CD4-positive, alpha-beta T cell treated with Interleukin-15 for 1 hour (primary cell): ENCODE data around the gene CFAP46.
"Not testable (repeated sequence)": the region's sequence is repeated elsewhere in the genome, so short reads cannot be mapped to it uniquely, and the experiment has no call there.

ENCODE experiments used
- DNase-seq: peaks from one replicate; pipeline ENCODE4 v3.0.0-alpha.2; 2020

The CFAP46 gene

GRCh38 chr10:132979491-132980425 lies 37.4 kb upstream of the CFAP46 start:
- DNase-seq: no peak

GRCh38 chr10:132978542-132978941 lies 36.2 kb upstream of the CFAP46 start:
- no peak for DNase-seq

- DNase-seq: no peak
Observed at GRCh38 chr10:132977807-132978206, 35.4 kb upstream of the CFAP46 start.

GRCh38 chr10:132977076-132977475 lies 34.7 kb upstream of the CFAP46 start:
- no peak for DNase-seq

GRCh38 chr10:132975831-132976682 lies 33.7 kb upstream of the CFAP46 start:
- no peak for DNase-seq

GRCh38 chr10:132974886-132975830 lies 32.8 kb upstream of the CFAP46 start:
- no peak for DNase-seq

- DNase-seq: no peak
Observed at GRCh38 chr10:132974249-132974796, 32.0 kb upstream of the CFAP46 start.

- DNase-seq: no peak
Observed at GRCh38 chr10:132973903-132974241, 31.5 kb upstream of the CFAP46 start.

GRCh38 chr10:132972986-132973902 lies 30.9 kb upstream of the CFAP46 start:
- peak; percentile 9 for DNase-seq

- DNase-seq: no peak
Observed at GRCh38 chr10:132972149-132972985, 30.0 kb upstream of the CFAP46 start.

GRCh38 chr10:132971448-132972148 lies 29.2 kb upstream of the CFAP46 start:
- DNase-seq: no peak

GRCh38 chr10:132970641-132971438 lies 28.5 kb upstream of the CFAP46 start:
- no peak for DNase-seq

GRCh38 chr10:132967540-132967939 lies 25.2 kb upstream of the CFAP46 start:
- DNase-seq: no peak

- no peak for DNase-seq
Observed at GRCh38 chr10:132965411-132966057, 23.2 kb upstream of the CFAP46 start.

GRCh38 chr10:132964707-132965410 lies 22.5 kb upstream of the CFAP46 start:
- not testable (repeated sequence) for DNase-seq

- no peak for DNase-seq
Observed at GRCh38 chr10:132964231-132964630, 21.9 kb upstream of the CFAP46 start.

- DNase-seq: no peak
Observed at GRCh38 chr10:132963430-132963960, 21.1 kb upstream of the CFAP46 start.
